Uterus (tissue), 2 donors: Measurements from ENCODE around the gene TFB1M.

Source experiments
- POLR2A ChIP-seq, 2 donors: fragments of 450-650 bp; IDR thresholded peaks; one replicate each; pipeline ENCODE4 v1.6.1; 2016; ENCODE audit warnings: antibody characterized with exemption in 2 of 2, mild to moderate bottlenecking in 1 of 2, moderate library complexity in 1 of 2
- TF ChIP-seq, protein P1 (sequence below), 4 experiments: fragments of 200-600 bp in 2 of 4; fragments of 450-650 bp in 2 of 4; sonication (generic) in 2 of 4; IDR thresholded peaks; one replicate each; pipeline ENCODE4 v1.5.1; 2016 to 2019; ENCODE audit warnings: antibody characterized with exemption in 4 of 4, mild to moderate bottlenecking in 2 of 4, moderate library complexity in 1 of 4

DNA sequence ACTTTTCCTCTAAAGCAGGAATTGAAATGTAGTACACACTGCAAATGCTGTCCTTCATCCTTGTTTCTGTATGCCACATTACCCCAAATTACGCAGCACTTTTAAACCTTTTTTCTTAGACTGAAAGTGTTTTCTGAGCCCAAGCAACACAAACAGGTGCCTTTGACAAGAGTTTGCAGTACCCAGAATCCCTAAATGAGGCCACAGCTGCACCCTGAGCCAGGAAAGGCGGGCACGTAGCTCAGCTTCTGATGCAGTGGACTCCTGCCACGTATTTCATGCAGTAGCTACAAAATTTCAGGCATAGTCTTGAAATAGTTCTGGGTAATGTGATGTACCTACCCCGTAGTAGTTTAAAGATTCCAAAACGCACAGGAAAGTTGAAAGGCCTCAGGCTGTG is 81.4 kb downstream of the TFB1M start:
- TF ChIP-seq, protein P1, sequence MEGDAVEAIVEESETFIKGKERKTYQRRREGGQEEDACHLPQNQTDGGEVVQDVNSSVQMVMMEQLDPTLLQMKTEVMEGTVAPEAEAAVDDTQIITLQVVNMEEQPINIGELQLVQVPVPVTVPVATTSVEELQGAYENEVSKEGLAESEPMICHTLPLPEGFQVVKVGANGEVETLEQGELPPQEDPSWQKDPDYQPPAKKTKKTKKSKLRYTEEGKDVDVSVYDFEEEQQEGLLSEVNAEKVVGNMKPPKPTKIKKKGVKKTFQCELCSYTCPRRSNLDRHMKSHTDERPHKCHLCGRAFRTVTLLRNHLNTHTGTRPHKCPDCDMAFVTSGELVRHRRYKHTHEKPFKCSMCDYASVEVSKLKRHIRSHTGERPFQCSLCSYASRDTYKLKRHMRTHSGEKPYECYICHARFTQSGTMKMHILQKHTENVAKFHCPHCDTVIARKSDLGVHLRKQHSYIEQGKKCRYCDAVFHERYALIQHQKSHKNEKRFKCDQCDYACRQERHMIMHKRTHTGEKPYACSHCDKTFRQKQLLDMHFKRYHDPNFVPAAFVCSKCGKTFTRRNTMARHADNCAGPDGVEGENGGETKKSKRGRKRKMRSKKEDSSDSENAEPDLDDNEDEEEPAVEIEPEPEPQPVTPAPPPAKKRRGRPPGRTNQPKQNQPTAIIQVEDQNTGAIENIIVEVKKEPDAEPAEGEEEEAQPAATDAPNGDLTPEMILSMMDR (IDR thresholded peaks at IDR 0.05) = no peak
- TF ChIP-seq POLR2A (IDR thresholded peaks at IDR 0.05) = no peak
